ENCODE data around the gene C2CD4D.

Gene C2CD4D

GRCh38 chr1:151854658-151855057, 15.0 kb upstream of the C2CD4D start:
- no peak overlapping the region for H3K27ac ChIP-seq
- TF ChIP-seq CTCF (conservative IDR thresholded peaks at IDR 0.05): no peak
- TF ChIP-seq ZFX (IDR thresholded peaks at IDR 0.05): no peak

DNA sequence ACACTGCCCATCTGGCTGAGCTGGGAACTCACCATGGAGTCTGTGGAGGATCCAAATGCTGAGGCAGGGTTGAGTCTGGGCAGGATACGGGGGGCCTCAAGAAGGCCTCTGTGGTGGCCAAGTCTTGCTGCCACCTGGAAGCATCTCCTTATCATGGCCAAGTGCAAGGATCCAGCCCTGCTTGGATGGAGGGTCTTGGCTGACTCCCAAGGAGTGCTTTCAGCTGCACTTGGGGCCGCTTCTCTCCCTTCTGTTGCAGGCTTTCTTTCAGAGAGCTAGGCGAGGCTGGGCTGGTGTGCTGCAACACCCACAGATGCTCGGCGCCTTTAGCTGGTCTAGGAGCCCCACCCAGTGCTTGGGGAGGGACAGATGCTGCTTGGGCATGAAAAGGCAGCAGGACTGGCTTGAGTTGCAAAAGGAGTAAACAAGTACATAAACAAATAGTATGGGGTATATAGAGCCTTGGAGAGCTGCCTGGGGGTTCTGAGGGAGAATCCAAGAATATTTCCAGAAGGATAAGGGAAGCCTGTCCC, 13.9 kb upstream of the C2CD4D start, which contains the start of gene THEM5:
Gene THEM5 (minus strand): TSS at position 302 of the 533 bp plus-strand sequence. CDS start 147 bp downstream, at position 155.
- H3K27ac ChIP-seq: no peak within 1 kb of the TSS
- TF ChIP-seq ZFX (IDR thresholded peaks at IDR 0.05): no peak
- no peak for TF ChIP-seq CTCF (conservative IDR thresholded peaks at IDR 0.05)

DNA sequence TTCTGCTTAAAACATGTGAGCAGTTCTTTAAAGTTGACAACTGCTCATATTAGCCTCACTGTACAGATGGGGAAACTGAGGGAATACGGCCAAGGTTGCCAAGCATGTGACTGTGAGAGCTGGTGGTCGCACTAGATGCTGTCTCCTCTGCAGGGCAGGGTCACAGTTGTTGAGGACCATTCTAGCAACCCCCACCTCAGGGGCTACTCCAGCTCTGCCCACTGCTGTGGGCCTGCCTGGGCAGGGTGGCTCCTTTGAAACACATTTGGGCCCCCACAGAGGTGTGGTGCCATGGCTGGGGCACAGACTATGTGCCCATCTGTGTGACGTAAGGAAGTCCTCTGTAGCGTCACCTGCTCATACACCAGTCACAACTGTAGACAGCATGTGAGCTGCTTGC, 13.1 kb upstream of the C2CD4D start:
- no peak overlapping the region for H3K27ac ChIP-seq
- TF ChIP-seq CTCF (conservative IDR thresholded peaks at IDR 0.05) (no peak), ZFX (IDR thresholded peaks at IDR 0.05) (no peak)

GRCh38 chr1:151851886-151852285, 12.3 kb upstream of the C2CD4D start:
- H3K27ac ChIP-seq: no peak overlapping the region
- TF ChIP-seq ZFX (IDR thresholded peaks at IDR 0.05): no peak
- TF ChIP-seq CTCF (conservative IDR thresholded peaks at IDR 0.05): no peak

DNA sequence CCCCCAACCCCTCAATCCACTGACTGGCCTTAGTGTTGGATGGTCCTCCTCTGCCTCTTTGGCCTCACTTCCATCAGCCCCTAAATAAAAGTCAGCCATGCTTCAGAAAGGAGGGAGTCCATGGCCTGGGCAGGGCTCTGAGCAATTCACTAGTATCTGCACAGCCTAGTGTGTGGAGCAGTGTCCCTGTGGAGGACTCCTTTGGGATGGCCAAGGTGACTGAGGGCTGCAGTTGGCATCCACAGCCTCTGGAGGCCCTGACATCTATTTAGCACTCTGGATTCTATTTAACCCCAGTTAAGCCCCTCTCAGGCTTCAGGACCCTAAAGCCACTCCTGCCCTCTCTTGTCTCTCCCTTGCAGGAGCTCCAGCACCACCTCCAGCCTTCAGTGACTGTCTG, 10.3 kb upstream of the C2CD4D start:
- no peak overlapping the region for H3K27ac ChIP-seq
- TF ChIP-seq CTCF (conservative IDR thresholded peaks at IDR 0.05) (no peak), ZFX (IDR thresholded peaks at IDR 0.05) (no peak)

DNA sequence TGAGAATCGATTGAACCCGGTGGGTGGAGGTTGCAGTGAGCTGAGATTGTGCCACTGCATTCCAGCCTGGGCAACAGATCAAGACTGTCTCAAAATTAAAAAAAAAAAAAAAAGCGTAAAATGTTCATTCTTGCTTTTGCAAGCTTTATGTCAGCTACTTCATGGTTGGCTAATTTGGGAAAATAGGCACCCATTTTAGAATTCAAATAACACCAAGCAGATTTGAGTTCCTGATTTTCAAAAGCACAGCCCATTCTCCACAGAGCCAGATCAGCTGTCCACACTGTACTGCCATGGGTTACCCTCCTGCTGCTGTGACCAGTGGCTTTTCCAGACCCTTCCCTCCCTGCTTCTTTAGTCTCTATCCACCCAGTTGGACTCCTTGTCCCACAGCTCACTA, 9.5 kb upstream of the C2CD4D start:
- TF ChIP-seq CTCF (conservative IDR thresholded peaks at IDR 0.05): no peak
- no peak for TF ChIP-seq ZFX (IDR thresholded peaks at IDR 0.05)

DNA sequence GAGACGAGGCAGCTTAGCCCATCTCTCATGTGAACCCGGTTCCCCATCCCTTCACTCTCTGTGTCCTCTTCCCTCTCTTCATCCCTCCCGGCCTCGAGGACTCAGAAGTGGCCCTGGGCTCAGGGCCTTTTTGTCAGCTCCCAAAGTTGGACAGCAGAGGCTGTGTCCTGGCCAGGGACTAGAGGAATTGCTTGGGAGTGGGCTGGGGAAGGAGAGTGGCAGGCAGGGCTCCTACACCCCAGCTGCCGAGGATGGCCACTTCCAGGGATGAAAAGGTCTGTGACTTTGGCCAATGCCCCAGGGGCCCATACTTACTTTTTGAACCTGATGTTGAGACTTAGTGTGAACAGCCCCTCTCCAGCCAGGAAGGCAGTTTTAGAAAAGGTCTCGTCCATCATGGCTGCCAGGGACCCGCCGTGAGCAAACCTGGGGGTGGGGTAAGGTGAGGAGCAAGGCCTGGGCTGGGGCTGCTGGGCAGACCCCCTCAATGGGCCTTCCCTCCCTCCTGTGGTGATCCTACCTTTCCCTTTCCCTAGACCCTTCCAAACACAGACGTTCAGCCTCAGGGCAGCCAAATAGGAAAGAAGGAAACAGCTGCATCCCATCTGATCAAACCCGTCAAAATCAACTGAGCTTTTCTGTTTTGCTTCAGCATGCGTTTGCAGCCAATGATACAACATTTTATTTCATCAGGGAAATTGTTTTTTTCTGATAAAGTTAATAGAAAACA, 8.4 kb upstream of the C2CD4D start:
- TF ChIP-seq ZFX (IDR thresholded peaks at IDR 0.05) (no peak), CTCF (conservative IDR thresholded peaks at IDR 0.05) (no peak)
- no peak overlapping the region for H3K27ac ChIP-seq

More for the DNA sequence above, 9.5 kb upstream of the C2CD4D start:
- H3K27ac ChIP-seq: no peak overlapping the region
